Epithelial cell of proximal tubule (primary cell): ENCODE measurements around the gene TSNAX. TPM values are rescaled to one million over a fixed set of nuclear protein-coding genes. Genes with fewer than 3 reads are reported as not detected.
"Not testable (repeated sequence)": the region's sequence is repeated elsewhere in the genome, so short reads cannot be mapped to it uniquely, and the experiment has no call there.

Experiments used
- DNase-seq: peaks from one replicate; pipeline ENCODE4 v3.0.0-alpha.2; 2011; ENCODE audit warnings: low read depth
- H3K4me3 ChIP-seq: 2 replicates; pipeline ENCODE4 v1.5.1; 2011; ENCODE audit warnings: low read depth, mild to moderate bottlenecking, low read length
- CTCF ChIP-seq: conservative IDR thresholded peaks from 2 replicates; pipeline ENCODE4 v1.5.1; 2012; ENCODE audit warnings: low read depth, mild to moderate bottlenecking, low read length
- total RNA-seq: library from RNA; depleted of rRNA; stranded (reverse); fragments of >200 nt; gene quantifications from 2 replicates; pipeline ENCODE4 v1.2.3, GENCODE V29; 2015

TSNAX gene
- total RNA-seq, 1 donor from 2014 or later, result 12.1 TPM

- DNase-seq, result no peak
- TF ChIP-seq CTCF, result no peak
- H3K4me3 ChIP-seq, result no peak overlapping the region
These were observed 40.6 kb upstream of the TSNAX start for GRCh38 chr1:231487910-231488309.

- no peak for TF ChIP-seq CTCF
- H3K4me3 ChIP-seq, result no peak overlapping the region
- DNase-seq, result no peak
These were observed 34.9 kb upstream of the TSNAX start for GRCh38 chr1:231493421-231494185.

GRCh38 chr1:231494439-231495110 lies 33.9 kb upstream of the TSNAX start:
- DNase-seq, result no peak
- no peak overlapping the region for H3K4me3 ChIP-seq
- TF ChIP-seq CTCF, result no peak

- TF ChIP-seq CTCF, result no peak
- no peak for DNase-seq
- H3K4me3 ChIP-seq, result no peak overlapping the region
These were observed 30.8 kb upstream of the TSNAX start for GRCh38 chr1:231497629-231498152.

GRCh38 chr1:231499148-231499763 lies 29.2 kb upstream of the TSNAX start:
- no peak for TF ChIP-seq CTCF
- no peak for DNase-seq
- H3K4me3 ChIP-seq, result no peak overlapping the region

- no peak overlapping the region for H3K4me3 ChIP-seq
- no peak for TF ChIP-seq CTCF
- DNase-seq, result no peak
These were observed 27.8 kb upstream of the TSNAX start for GRCh38 chr1:231500666-231501065.

GRCh38 chr1:231503168-231503567 lies 25.3 kb upstream of the TSNAX start:
- not testable (repeated sequence) for DNase-seq, H3K4me3 ChIP-seq
